ENCODE measurements around the gene SCN11A.

Gene SCN11A

DNA sequence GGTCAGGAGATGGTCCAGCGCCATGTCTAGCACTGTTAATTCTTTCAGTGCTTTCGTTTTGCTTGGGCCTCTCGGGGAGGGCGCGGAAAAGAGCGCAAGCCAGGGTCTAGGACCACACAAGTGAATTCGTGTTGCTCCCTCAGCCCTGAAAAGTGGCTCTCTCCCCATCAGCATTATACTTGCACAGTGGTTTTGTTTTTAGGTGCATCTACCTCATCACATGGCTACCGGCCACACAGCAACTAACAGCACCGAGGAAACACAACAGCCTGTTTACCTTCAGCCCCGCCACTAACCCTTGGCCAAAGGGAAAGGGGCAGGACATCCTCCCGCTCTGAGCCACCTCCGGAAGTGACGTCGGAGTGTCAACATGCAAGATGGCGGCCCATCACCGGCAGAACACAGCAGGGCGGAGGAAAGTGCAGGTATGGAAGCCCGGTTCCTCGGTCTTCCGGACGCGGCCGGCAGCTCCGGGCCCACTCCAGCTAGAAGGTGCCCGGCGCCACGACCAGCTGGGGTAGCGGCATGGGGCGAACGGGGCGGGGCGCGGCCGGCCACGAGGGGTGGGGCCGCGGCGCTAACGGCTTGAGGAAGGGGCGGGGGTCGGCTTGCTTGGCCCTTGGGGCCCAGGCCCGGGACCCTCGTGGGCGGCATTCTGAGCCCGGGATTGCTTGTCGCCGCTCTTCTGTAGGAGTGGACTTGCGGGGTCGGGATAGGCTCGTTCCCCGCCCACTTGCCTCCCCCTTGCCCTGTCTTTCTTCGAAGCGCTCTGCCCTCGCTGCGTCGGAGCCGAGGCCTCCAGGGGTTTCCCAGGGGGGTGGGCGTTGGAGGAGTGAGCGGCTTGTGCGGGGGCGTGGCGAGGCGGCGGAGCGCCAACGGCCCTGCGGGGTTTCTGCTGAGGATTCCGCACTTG, at the start of gene SCN11A, which contains the start of gene WDR48:
TSS of gene SCN11A (minus strand) at position 296 of the 913 bp plus-strand sequence. CDS start 101,582 bp downstream, outside the sequence.
TSS of gene WDR48 (plus strand) at position 368 of the 913 bp plus-strand sequence. CDS start at position 378, 10 bp downstream.
- DNase-seq: peak; percentile 94

- peak; percentile 35 for DNase-seq
Observed at GRCh38 chr3:39101022-39101689, 49.4 kb upstream of the SCN11A start.

- DNase-seq: no peak
Observed at GRCh38 chr3:39100500-39100886, 48.7 kb upstream of the SCN11A start.

GRCh38 chr3:39099738-39100499, 48.2 kb upstream of the SCN11A start:
- no peak for DNase-seq

GRCh38 chr3:39099242-39099641, 47.5 kb upstream of the SCN11A start:
- DNase-seq: no peak

DNA sequence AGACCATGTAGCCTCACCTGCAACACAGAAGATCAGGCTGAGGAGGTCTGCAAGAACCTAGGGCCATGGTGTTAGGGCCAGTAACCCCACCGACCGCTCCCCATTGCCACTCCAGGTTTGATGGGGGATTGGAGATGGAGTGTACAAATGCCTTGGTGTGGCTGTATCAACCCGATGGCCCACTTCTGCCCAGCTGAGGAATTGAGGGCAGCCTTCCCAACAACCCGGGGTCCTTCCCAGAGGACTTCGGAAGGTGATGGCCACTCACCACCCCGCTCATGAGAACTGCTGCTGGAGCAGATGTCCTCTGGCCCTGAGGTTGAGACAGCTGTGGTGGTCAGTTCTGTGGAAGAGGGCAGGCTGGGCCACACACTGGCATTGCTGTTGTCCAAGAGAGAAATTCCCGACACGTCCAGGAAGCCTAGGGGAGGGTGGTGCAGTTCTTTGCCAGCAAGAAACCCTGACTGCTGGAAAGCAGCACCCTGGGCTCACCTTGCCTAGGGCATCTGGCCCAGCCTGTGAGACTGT, 46.8 kb upstream of the SCN11A start:
- DNase-seq: no peak

DNA sequence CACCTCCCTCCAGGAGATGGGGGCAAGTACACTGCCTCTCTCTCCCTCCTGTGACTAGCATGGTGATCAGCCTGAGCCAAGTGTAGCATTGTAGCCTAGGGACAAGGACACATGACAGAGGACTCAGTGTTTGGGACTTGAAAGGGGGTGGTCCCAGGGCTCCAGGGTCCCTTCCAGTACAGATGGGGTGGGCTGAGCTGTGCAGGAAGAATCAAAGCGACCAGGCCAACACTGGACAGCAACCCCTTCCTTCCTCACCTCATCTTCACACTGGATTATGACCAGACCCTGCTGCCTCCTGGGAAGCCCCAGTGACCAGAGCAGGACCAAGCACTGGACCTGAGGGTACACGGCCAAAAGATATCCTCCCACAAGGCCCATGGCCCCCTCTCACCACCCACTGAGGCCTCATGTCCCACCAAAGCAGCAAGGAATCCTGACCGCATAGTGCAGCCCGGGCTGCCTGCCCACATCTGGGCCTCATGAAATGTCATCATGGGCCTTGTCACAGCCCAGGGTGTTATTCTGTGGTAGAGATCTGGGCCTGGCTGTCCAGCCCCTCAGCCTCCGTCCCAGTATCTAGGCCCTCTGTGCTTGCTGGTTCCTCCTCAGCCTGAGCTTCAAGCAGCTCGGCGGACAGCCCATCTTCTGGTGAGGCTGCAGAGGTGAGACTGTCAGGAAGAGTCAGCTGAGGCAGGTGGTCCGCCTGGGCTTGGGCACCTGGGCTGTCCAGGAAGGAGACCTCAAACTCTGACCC, 46.1 kb upstream of the SCN11A start:
- DNase-seq: no peak

DNA sequence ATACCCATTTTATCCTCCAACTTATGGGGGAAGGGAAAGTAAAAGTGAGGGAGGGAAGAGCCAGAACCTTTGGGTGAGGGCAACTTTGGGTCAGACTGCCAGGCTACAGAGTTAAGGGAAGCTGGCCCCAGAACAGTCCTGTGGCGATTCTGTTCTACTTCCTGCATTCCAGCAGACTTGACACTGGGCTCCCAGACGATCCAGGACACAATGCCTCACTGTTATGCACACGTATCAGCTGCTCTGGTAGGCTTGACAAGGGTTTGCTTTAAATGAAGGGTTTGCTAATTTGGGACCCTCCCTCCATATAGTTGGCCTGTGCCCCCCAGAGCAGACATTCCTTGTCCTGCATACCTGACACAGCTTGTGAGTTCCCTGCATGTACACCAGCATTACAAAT, 45.0 kb upstream of the SCN11A start:
- no peak for DNase-seq

GRCh38 chr3:39095778-39096177, 44.0 kb upstream of the SCN11A start:
- no peak for DNase-seq

- no peak for DNase-seq
Observed at GRCh38 chr3:39094851-39095677, 43.3 kb upstream of the SCN11A start.

GRCh38 chr3:39090922-39091321, 39.2 kb upstream of the SCN11A start:
- no peak for DNase-seq

DNA sequence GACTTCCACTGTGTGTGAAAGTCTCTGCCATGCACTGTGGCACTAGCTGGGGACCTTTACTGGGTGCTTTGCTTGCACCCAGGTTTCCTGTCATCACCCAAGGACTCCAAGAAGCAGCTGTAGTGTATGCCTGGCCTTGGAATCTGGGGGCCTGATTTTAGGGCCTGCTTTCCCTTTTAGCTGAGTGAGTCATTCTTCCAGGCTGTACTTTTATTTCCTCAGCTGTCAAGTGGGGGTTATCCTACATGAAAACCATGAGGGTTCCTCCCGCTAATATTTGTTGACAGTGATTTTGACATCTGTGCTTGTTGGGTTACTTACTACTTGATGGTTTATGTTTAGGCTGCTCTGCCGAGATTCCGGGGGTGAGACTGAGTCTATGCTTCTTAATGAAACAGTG, 37.1 kb upstream of the SCN11A start:
- DNase-seq: no peak

GRCh38 chr3:39088456-39088855, 36.7 kb upstream of the SCN11A start:
- no peak for DNase-seq

GRCh38 chr3:39086144-39086543, 34.4 kb upstream of the SCN11A start:
- no peak for DNase-seq

GRCh38 chr3:39082666-39083313, 31.0 kb upstream of the SCN11A start:
- DNase-seq: no peak

GRCh38 chr3:39080026-39080425, 28.3 kb upstream of the SCN11A start:
- DNase-seq: no peak

- no peak for DNase-seq
Observed at GRCh38 chr3:39079530-39079929, 27.8 kb upstream of the SCN11A start.

GRCh38 chr3:39075910-39076309, 24.2 kb upstream of the SCN11A start:
- no peak for DNase-seq

- DNase-seq: no peak
Observed at GRCh38 chr3:39068556-39068955, 16.8 kb upstream of the SCN11A start.

- no peak for DNase-seq
Observed at GRCh38 chr3:39067286-39067685, 15.5 kb upstream of the SCN11A start.

GRCh38 chr3:39065197-39065596, 13.5 kb upstream of the SCN11A start:
- DNase-seq: peak; percentile 17
